GM21825 (cell line): Measurements from ENCODE around the gene UBA3.

Experiments used
- ATAC-seq: cut with Tn5 transposase; IDR thresholded peaks from one replicate; pipeline ENCODE4 v1.9.1; 2021; ENCODE audit warnings: mild to moderate bottlenecking, moderate library complexity; ENCODE audit not compliant: unreplicated experiment

UBA3 gene

GRCh38 chr3:69080233-69080920 lies at the start of gene UBA3:
TSS of gene UBA3 (minus strand) at chr3:69080365. CDS start at chr3:69080353, 12 bp downstream.
- ATAC-seq: peak; percentile 46

- no peak for ATAC-seq
Observed at GRCh38 chr3:69129531-69129930, 49.4 kb upstream of the UBA3 start.

- no peak for ATAC-seq
Observed at GRCh38 chr3:69128509-69128908, 48.3 kb upstream of the UBA3 start.

GRCh38 chr3:69126999-69127398 lies 46.8 kb upstream of the UBA3 start:
- ATAC-seq: no peak

GRCh38 chr3:69126216-69126615 lies 46.1 kb upstream of the UBA3 start:
- no peak for ATAC-seq

- no peak for ATAC-seq
Observed at GRCh38 chr3:69122403-69122802, 42.2 kb upstream of the UBA3 start, which contains the start of gene LMOD3. TSS of gene LMOD3 (minus strand) at chr3:69122595. CDS start at chr3:69122386, 209 bp downstream.

- ATAC-seq: no peak
Observed at GRCh38 chr3:69121950-69122349, 41.8 kb upstream of the UBA3 start.

- ATAC-seq: no peak
Observed at GRCh38 chr3:69121513-69121912, 41.3 kb upstream of the UBA3 start.

GRCh38 chr3:69120879-69121464 lies 40.8 kb upstream of the UBA3 start:
- ATAC-seq: peak; percentile 78

- ATAC-seq: no peak
Observed at GRCh38 chr3:69119681-69120080, 39.5 kb upstream of the UBA3 start.

- no peak for ATAC-seq
Observed at GRCh38 chr3:69119138-69119537, 39.0 kb upstream of the UBA3 start.

GRCh38 chr3:69118555-69118954 lies 38.4 kb upstream of the UBA3 start:
- ATAC-seq: no peak

- no peak for ATAC-seq
Observed at GRCh38 chr3:69116897-69117296, 36.7 kb upstream of the UBA3 start.

GRCh38 chr3:69116162-69116561 lies 36.0 kb upstream of the UBA3 start:
- ATAC-seq: no peak

- no peak for ATAC-seq
Observed at GRCh38 chr3:69115731-69116130, 35.6 kb upstream of the UBA3 start.

GRCh38 chr3:69113536-69113935 lies 33.4 kb upstream of the UBA3 start:
- no peak for ATAC-seq

- ATAC-seq: peak; percentile 57
Observed at GRCh38 chr3:69110941-69111546, 30.9 kb upstream of the UBA3 start.

- ATAC-seq: no peak
Observed at GRCh38 chr3:69108811-69109210, 28.6 kb upstream of the UBA3 start.

GRCh38 chr3:69107841-69108240 lies 27.7 kb upstream of the UBA3 start:
- ATAC-seq: no peak

- no peak for ATAC-seq
Observed at GRCh38 chr3:69105320-69105719, 25.2 kb upstream of the UBA3 start.

GRCh38 chr3:69104586-69104985 lies 24.4 kb upstream of the UBA3 start:
- ATAC-seq: no peak

- ATAC-seq: no peak
Observed at GRCh38 chr3:69103123-69103522, 23.0 kb upstream of the UBA3 start.
